Measurements from ENCODE around the gene FAM13A.
"Not testable (repeated sequence)": the region's sequence is repeated elsewhere in the genome, so short reads cannot be mapped to it uniquely, and the experiment has no call there.

Gene FAM13A

DNA sequence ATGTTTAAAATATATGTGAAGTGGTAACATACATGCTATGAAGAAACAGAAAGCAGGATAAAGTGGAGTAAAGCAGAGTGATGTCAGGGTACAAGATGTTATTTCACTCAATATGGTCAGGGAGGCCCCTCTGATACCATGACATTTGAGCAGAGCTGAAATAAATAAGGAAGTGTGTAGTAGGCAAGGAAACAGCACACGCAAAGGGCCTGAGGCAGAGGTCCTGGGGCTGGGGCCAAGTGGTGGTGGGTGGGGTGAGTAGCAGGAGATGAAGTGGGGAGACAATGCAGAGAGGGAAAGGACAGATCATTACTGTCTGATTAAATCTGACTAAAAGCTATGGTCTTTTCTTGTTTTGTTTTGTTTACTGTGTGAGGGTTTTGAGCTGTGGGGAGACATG lies 61.1 kb downstream of the FAM13A start:
- FAIRE-seq (no peak), DNase-seq (ENCODE audit: insufficient read length, low spot score) (no peak)
- no peak for TF ChIP-seq POLR2AphosphoS5 (IDR thresholded peaks at IDR 0.05; ENCODE audit: low read depth, low read length)
- no peak for TF ChIP-seq POLR2A (IDR thresholded peaks at IDR 0.05; ENCODE audit: low read depth, low read length)
- TF ChIP-seq SPI1 (IDR thresholded peaks at IDR 0.05; ENCODE audit: low read depth, low read length), result no peak
- TF ChIP-seq TAF1 (IDR thresholded peaks at IDR 0.05; ENCODE audit: low read depth, low read length), result no peak
- TF ChIP-seq PAX5 (IDR thresholded peaks at IDR 0.05; ENCODE audit: insufficient read depth, low read length, severe bottlenecking), result no peak
- no peak for TF ChIP-seq POU2F2 (IDR thresholded peaks at IDR 0.05; ENCODE audit: low read depth, low read length)

DNA sequence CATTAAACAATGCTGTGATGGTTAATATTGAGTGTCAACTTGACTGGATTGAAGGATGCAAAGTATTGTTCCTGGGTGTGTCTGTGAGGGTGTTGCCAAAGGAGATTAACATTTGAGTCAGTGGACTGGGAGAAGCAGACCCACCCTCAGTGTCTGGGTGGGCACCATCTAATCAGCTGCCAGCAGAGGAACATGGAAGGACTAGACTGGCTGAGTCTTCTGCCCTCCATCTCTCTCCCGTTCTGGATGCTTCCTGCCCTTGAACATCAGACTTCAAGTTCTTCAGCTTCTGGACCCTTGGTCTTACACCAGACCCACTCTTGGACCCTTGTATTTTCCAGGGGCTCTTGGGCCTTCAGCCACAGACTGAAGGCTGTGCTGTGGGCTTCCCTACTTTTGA lies 61.7 kb downstream of the FAM13A start:
- not testable (repeated sequence) for FAIRE-seq; DNase-seq (ENCODE audit: insufficient read length, low spot score)

DNA sequence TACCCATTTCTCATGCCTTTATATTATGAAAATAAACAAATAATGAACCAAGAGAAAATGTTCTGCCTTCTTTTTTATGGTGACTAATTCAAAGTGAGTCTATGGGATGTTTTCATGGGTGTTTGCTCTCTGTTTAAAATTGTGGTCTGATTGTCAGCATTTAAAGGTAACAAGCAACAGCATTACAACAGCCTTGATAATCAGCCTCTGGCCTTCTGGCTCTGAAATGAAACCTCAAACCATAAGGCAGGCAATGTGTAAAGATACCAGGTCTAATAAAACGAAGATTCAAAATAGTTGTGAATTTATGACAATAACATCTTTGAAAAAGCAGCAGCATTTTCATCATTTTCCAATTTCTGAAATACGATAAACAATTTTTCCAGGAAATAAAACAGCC lies 63.7 kb downstream of the FAM13A start:
- DNase-seq (ENCODE audit: insufficient read length, low spot score) (no peak), FAIRE-seq (no peak)
- TF ChIP-seq PAX5 (IDR thresholded peaks at IDR 0.05; ENCODE audit: insufficient read depth, low read length, severe bottlenecking) (no peak), POLR2AphosphoS5 (IDR thresholded peaks at IDR 0.05; ENCODE audit: low read depth, low read length) (no peak), POLR2A (IDR thresholded peaks at IDR 0.05; ENCODE audit: low read depth, low read length) (no peak), SPI1 (IDR thresholded peaks at IDR 0.05; ENCODE audit: low read depth, low read length) (no peak), TAF1 (IDR thresholded peaks at IDR 0.05; ENCODE audit: low read depth, low read length) (no peak), POU2F2 (IDR thresholded peaks at IDR 0.05; ENCODE audit: low read depth, low read length) (no peak)

DNA sequence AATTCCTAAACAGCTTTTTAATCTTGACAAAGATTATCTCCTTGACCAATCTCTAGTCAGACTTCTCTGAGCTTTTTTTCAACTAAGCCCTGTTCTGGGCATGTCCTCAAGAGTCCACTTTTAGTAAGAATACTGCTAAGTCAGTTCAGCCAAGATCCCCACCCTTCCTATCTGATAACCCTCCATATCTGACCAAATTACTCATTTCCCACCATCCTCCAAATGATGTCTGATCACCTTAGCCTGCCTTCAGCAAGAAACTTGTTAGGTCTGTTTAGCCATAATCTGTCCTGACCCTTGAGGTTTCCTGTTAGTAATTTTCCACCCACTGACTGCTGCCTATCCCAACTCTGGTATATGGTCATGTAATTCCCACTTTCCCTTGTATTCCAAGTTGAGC lies 65.2 kb downstream of the FAM13A start:
- DNase-seq (ENCODE audit: insufficient read length, low spot score) (no peak), FAIRE-seq (no peak)
- no peak for TF ChIP-seq POU2F2 (IDR thresholded peaks at IDR 0.05; ENCODE audit: low read depth, low read length)
- TF ChIP-seq POLR2A (IDR thresholded peaks at IDR 0.05; ENCODE audit: low read depth, low read length), result no peak
- no peak for TF ChIP-seq TAF1 (IDR thresholded peaks at IDR 0.05; ENCODE audit: low read depth, low read length)
- TF ChIP-seq SPI1 (IDR thresholded peaks at IDR 0.05; ENCODE audit: low read depth, low read length), result no peak
- TF ChIP-seq PAX5 (IDR thresholded peaks at IDR 0.05; ENCODE audit: insufficient read depth, low read length, severe bottlenecking), result no peak
- TF ChIP-seq POLR2AphosphoS5 (IDR thresholded peaks at IDR 0.05; ENCODE audit: low read depth, low read length), result no peak

- FAIRE-seq (no peak), DNase-seq (ENCODE audit: insufficient read length, low spot score) (no peak)
- TF ChIP-seq SPI1 (IDR thresholded peaks at IDR 0.05; ENCODE audit: low read depth, low read length) (no peak), POLR2A (IDR thresholded peaks at IDR 0.05; ENCODE audit: low read depth, low read length) (no peak), PAX5 (IDR thresholded peaks at IDR 0.05; ENCODE audit: insufficient read depth, low read length, severe bottlenecking) (no peak)
Observed at GRCh38 chr4:88989990-88990389, 67.0 kb downstream of the FAM13A start.

- FAIRE-seq (no peak), DNase-seq (ENCODE audit: insufficient read length, low spot score) (no peak)
- no peak for TF ChIP-seq POLR2AphosphoS5 (IDR thresholded peaks at IDR 0.05; ENCODE audit: low read depth, low read length)
- no peak for TF ChIP-seq POLR2A (IDR thresholded peaks at IDR 0.05; ENCODE audit: low read depth, low read length)
- TF ChIP-seq PAX5 (IDR thresholded peaks at IDR 0.05; ENCODE audit: insufficient read depth, low read length, severe bottlenecking), result no peak
- TF ChIP-seq SPI1 (IDR thresholded peaks at IDR 0.05; ENCODE audit: low read depth, low read length), result no peak
- TF ChIP-seq TAF1 (IDR thresholded peaks at IDR 0.05; ENCODE audit: low read depth, low read length), result no peak
- no peak for TF ChIP-seq POU2F2 (IDR thresholded peaks at IDR 0.05; ENCODE audit: low read depth, low read length)
Observed at GRCh38 chr4:88985088-88985773, 71.8 kb downstream of the FAM13A start.

DNA sequence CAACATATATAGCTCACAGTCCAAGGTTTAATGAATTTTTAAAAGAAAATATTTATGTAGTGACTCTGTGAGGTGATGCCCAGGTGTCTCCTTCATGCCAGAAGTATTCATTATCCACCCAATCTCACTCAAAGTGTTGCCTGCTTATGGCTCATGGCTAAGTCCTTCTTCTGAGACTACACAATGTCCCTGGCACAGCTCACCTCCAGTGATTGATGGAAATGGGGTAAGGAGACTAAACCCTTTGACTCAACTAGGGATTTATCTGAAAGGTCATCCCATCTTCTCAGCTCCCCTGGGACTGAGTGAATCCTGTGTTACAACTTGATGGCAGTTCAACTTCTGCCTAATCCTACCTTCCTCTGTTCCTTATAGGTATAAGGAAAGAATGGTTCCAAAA lies 74.2 kb downstream of the FAM13A start:
- FAIRE-seq, result no peak

GRCh38 chr4:88981993-88982392 lies 75.0 kb downstream of the FAM13A start:
- TF ChIP-seq POU2F2 (IDR thresholded peaks at IDR 0.05; ENCODE audit: low read depth, low read length) (no peak), POLR2A (IDR thresholded peaks at IDR 0.05; ENCODE audit: low read depth, low read length) (no peak), SPI1 (IDR thresholded peaks at IDR 0.05; ENCODE audit: low read depth, low read length) (no peak), POLR2AphosphoS5 (IDR thresholded peaks at IDR 0.05; ENCODE audit: low read depth, low read length) (no peak), PAX5 (IDR thresholded peaks at IDR 0.05; ENCODE audit: insufficient read depth, low read length, severe bottlenecking) (no peak), TAF1 (IDR thresholded peaks at IDR 0.05; ENCODE audit: low read depth, low read length) (no peak)
- FAIRE-seq (no peak), DNase-seq (ENCODE audit: insufficient read length, low spot score) (no peak)

More for the DNA sequence above, 74.2 kb downstream of the FAM13A start:
- TF ChIP-seq POU2F2 (IDR thresholded peaks at IDR 0.05; ENCODE audit: low read depth, low read length), result no peak
- no peak for TF ChIP-seq SPI1 (IDR thresholded peaks at IDR 0.05; ENCODE audit: low read depth, low read length)
- no peak for TF ChIP-seq POLR2A (IDR thresholded peaks at IDR 0.05; ENCODE audit: low read depth, low read length)
- no peak for TF ChIP-seq TAF1 (IDR thresholded peaks at IDR 0.05; ENCODE audit: low read depth, low read length)
- no peak for DNase-seq (ENCODE audit: insufficient read length, low spot score)

GRCh38 chr4:88981556-88981955 lies 75.4 kb downstream of the FAM13A start:
- no peak for TF ChIP-seq SPI1 (IDR thresholded peaks at IDR 0.05; ENCODE audit: low read depth, low read length)
- no peak for TF ChIP-seq POLR2A (IDR thresholded peaks at IDR 0.05; ENCODE audit: low read depth, low read length)
- TF ChIP-seq PAX5 (IDR thresholded peaks at IDR 0.05; ENCODE audit: insufficient read depth, low read length, severe bottlenecking), result no peak
- no peak for TF ChIP-seq TAF1 (IDR thresholded peaks at IDR 0.05; ENCODE audit: low read depth, low read length)
- no peak for TF ChIP-seq POU2F2 (IDR thresholded peaks at IDR 0.05; ENCODE audit: low read depth, low read length)
- TF ChIP-seq POLR2AphosphoS5 (IDR thresholded peaks at IDR 0.05; ENCODE audit: low read depth, low read length), result no peak
- FAIRE-seq, result peak; percentile 13
- DNase-seq (ENCODE audit: insufficient read length, low spot score), result no peak

- FAIRE-seq (no peak), DNase-seq (ENCODE audit: insufficient read length, low spot score) (no peak)
- TF ChIP-seq TAF1 (IDR thresholded peaks at IDR 0.05; ENCODE audit: low read depth, low read length), result no peak
- TF ChIP-seq PAX5 (IDR thresholded peaks at IDR 0.05; ENCODE audit: insufficient read depth, low read length, severe bottlenecking), result no peak
- TF ChIP-seq POLR2AphosphoS5 (IDR thresholded peaks at IDR 0.05; ENCODE audit: low read depth, low read length), result no peak
- no peak for TF ChIP-seq SPI1 (IDR thresholded peaks at IDR 0.05; ENCODE audit: low read depth, low read length)
- TF ChIP-seq POLR2A (IDR thresholded peaks at IDR 0.05; ENCODE audit: low read depth, low read length), result no peak
- no peak for TF ChIP-seq POU2F2 (IDR thresholded peaks at IDR 0.05; ENCODE audit: low read depth, low read length)
Observed at GRCh38 chr4:88979276-88979675, 77.7 kb downstream of the FAM13A start.

Measured in GM12891 (cell line).